GM23338 (cell line): ENCODE data around the gene TAGLN2. TPM values are rescaled to one million over a fixed set of nuclear protein-coding genes. Genes with fewer than 3 reads are reported as not detected.

Experiments used
- ATAC-seq: fragments of 200-7000 bp; cut with Tn5 transposase; 3 replicates; pipeline ENCODE4 v1.9.1; 2020
- DNase-seq: peaks from one replicate; pipeline ENCODE4 v3.0.0-alpha.2; 2015; ENCODE audit warnings: low spot score
- H2AFZ ChIP-seq: fragments of 200-600 bp; sonication (generic); 2 replicates; pipeline ENCODE4 v1.8.0; 2016; ENCODE audit warnings: antibody characterized with exemption, mild to moderate bottlenecking, moderate library complexity
- H3F3A ChIP-seq: fragments of 200-600 bp; sonication (generic); replicated peaks from 2 replicates; pipeline ENCODE4 v1.8.0; 2017; ENCODE audit warnings: antibody characterized with exemption, mixed run types, low read depth
- H3K27ac ChIP-seq: fragments of 200-600 bp; sonication (generic); 2 replicates; pipeline ENCODE4 v1.6.1; 2016; ENCODE audit warnings: low read depth
- H3K27me3 ChIP-seq: fragments of 200-600 bp; sonication (generic); 2 replicates; pipeline ENCODE4 v1.8.0; 2016; ENCODE audit warnings: mild to moderate bottlenecking, mixed run types, moderate library complexity; ENCODE audit not compliant: insufficient read depth
- H3K36me3 ChIP-seq: fragments of 200-600 bp; sonication (generic); 2 replicates; pipeline ENCODE4 v1.8.0; 2016; ENCODE audit warnings: mild to moderate bottlenecking; ENCODE audit not compliant: insufficient read depth
- H3K4me1 ChIP-seq: fragments of 200-600 bp; sonication (generic); 2 replicates; pipeline ENCODE4 v1.8.0; 2016; ENCODE audit warnings: mild to moderate bottlenecking, moderate library complexity; ENCODE audit not compliant: insufficient read depth
- H3K4me2 ChIP-seq: fragments of 200-600 bp; sonication (generic); 2 replicates; pipeline ENCODE4 v1.7.1; 2017; ENCODE audit warnings: mixed run types
- H3K4me3 ChIP-seq: fragments of 200-600 bp; sonication (generic); 2 replicates; pipeline ENCODE4 v1.6.1; 2016; ENCODE audit warnings: mixed run types
- H3K79me2 ChIP-seq: fragments of 200-600 bp; sonication (generic); replicated peaks from 2 replicates; pipeline ENCODE4 v1.8.0; 2017; ENCODE audit warnings: mild to moderate bottlenecking; ENCODE audit not compliant: insufficient read depth
- H3K9me2 ChIP-seq: fragments of 200-600 bp; sonication (generic); 2 replicates; pipeline ENCODE4 v1.8.0; 2017; ENCODE audit not compliant: insufficient read depth
- H4K20me1 ChIP-seq: fragments of 200-600 bp; sonication (generic); replicated peaks from 2 replicates; pipeline ENCODE4 v1.8.0; 2017; ENCODE audit warnings: mild to moderate bottlenecking; ENCODE audit not compliant: insufficient read depth
- H3K27ac Mint-ChIP-seq: 2 replicates; pipeline ENCODE4 v1.8.0; 2020; ENCODE audit warnings: inconsistent platforms, mild to moderate bottlenecking, moderate library complexity, mixed read lengths
- H3K27me3 Mint-ChIP-seq: 3 replicates; pipeline ENCODE4 v1.8.0; 2022; ENCODE audit warnings: low read depth, mild to moderate bottlenecking, moderate library complexity, mixed read lengths, inconsistent platforms; ENCODE audit not compliant: insufficient read depth, poor library complexity
- H3K36me3 Mint-ChIP-seq: 3 replicates; pipeline ENCODE4 v1.8.0; 2021; ENCODE audit warnings: low read depth, mild to moderate bottlenecking, inconsistent platforms, moderate library complexity, mixed read lengths
- H3K4me1 Mint-ChIP-seq: 3 replicates; pipeline ENCODE4 v1.8.0; 2020; ENCODE audit warnings: mild to moderate bottlenecking, inconsistent platforms, mixed read lengths
- H3K4me3 Mint-ChIP-seq: 3 replicates; pipeline ENCODE4 v1.8.0; 2021; ENCODE audit warnings: moderate library complexity, mild to moderate bottlenecking, inconsistent platforms, mixed read lengths
- H3K9me3 Mint-ChIP-seq: 3 replicates; pipeline ENCODE4 v1.8.0; 2020; ENCODE audit warnings: moderate library complexity, mild to moderate bottlenecking, inconsistent platforms, mixed read lengths
- CREB1 ChIP-seq: fragments of 250-450 bp; sonication (Bioruptor Pico); IDR thresholded peaks from 2 replicates; pipeline ENCODE4 v1.5.0; 2020; ENCODE audit warnings: low read depth, mild to moderate bottlenecking, moderate library complexity
- EZH2 ChIP-seq: fragments of 200-600 bp; sonication (generic); IDR thresholded peaks from one replicate; pipeline ENCODE4 v1.8.0; 2017; ENCODE audit warnings: antibody characterized with exemption, mild to moderate bottlenecking, low read depth; ENCODE audit not compliant: unreplicated experiment
- EZH2phosphoT487 ChIP-seq: fragments of 200-600 bp; sonication (generic); IDR thresholded peaks from one replicate; pipeline ENCODE4 v1.8.1; 2018; ENCODE audit warnings: antibody characterized with exemption; ENCODE audit not compliant: unreplicated experiment
- JUNB ChIP-seq: IDR thresholded peaks from one replicate; pipeline ENCODE4 v1.6.1; 2016; ENCODE audit warnings: antibody characterized with exemption; ENCODE audit not compliant: unreplicated experiment
- NANOG ChIP-seq: IDR thresholded peaks from 2 replicates; pipeline ENCODE4 v1.6.1; 2016; ENCODE audit warnings: antibody characterized with exemption, borderline replicate concordance
- POLR2AphosphoS5 ChIP-seq: IDR thresholded peaks from 2 replicates; pipeline ENCODE4 v1.6.1; 2016; ENCODE audit warnings: antibody characterized with exemption, low read depth
- STAT1 ChIP-seq: IDR thresholded peaks from one replicate; pipeline ENCODE4 v1.6.1; 2016; ENCODE audit warnings: antibody characterized with exemption; ENCODE audit not compliant: unreplicated experiment
- ZNF114 ChIP-seq: fragments of 250-450 bp; sonication (Bioruptor Pico); IDR thresholded peaks from 2 replicates; pipeline ENCODE4 v1.5.0; 2020; ENCODE audit warnings: mild to moderate bottlenecking, moderate library complexity
- ZNF331 ChIP-seq: fragments of 250-450 bp; sonication (Bioruptor Pico); IDR thresholded peaks from 2 replicates; pipeline ENCODE4 v1.5.0; 2020; ENCODE audit warnings: low read depth, mild to moderate bottlenecking, moderate library complexity
- polyA plus RNA-seq: library from polyadenylated mRNA; unstranded; fragments of >200 nt; fragmentation: Nextera tagmentation; extraction: Ambion mirVana; gene quantifications from 2 replicates; pipeline ENCODE4 v1.2.1, GENCODE V29; 2016
- total RNA-seq: library from RNA; depleted of rRNA; stranded (reverse); fragments of >200 nt; shearing (Covaris generic); gene quantifications from 2 replicates; pipeline ENCODE4 v1.2.3, GENCODE V29; 2014
- TF ChIP-seq, protein P1 (sequence below): IDR thresholded peaks from 2 replicates; pipeline ENCODE4 v1.6.1; 2016; ENCODE audit warnings: antibody characterized with exemption
- TF ChIP-seq, protein P2 (sequence below), 2 experiments: fragments of 200-600 bp in 1 of 2; sonication (generic) in 1 of 2; conservative IDR thresholded peaks; 2 replicates each; pipeline versions ENCODE4 v1.5.1 to v1.6.1; 2016 to 2017; ENCODE audit warnings: antibody characterized with exemption in 2 of 2, low read depth in 2 of 2, mild to moderate bottlenecking in 2 of 2, moderate library complexity in 1 of 2
- TF ChIP-seq, protein P3 (sequence below): IDR thresholded peaks from one replicate; pipeline ENCODE4 v1.6.1; 2018; ENCODE audit warnings: antibody characterized with exemption; ENCODE audit not compliant: unreplicated experiment
- TF ChIP-seq, protein P4 (sequence below): fragments of 250-450 bp; sonication (Bioruptor Pico); IDR thresholded peaks from 2 replicates; pipeline ENCODE4 v1.5.0; 2020; ENCODE audit warnings: mild to moderate bottlenecking, moderate library complexity

TAGLN2 gene
- total and polyA plus RNA-seq, 2 experiments from 2014 or later: 58.2 to 60.1 TPM

DNA sequence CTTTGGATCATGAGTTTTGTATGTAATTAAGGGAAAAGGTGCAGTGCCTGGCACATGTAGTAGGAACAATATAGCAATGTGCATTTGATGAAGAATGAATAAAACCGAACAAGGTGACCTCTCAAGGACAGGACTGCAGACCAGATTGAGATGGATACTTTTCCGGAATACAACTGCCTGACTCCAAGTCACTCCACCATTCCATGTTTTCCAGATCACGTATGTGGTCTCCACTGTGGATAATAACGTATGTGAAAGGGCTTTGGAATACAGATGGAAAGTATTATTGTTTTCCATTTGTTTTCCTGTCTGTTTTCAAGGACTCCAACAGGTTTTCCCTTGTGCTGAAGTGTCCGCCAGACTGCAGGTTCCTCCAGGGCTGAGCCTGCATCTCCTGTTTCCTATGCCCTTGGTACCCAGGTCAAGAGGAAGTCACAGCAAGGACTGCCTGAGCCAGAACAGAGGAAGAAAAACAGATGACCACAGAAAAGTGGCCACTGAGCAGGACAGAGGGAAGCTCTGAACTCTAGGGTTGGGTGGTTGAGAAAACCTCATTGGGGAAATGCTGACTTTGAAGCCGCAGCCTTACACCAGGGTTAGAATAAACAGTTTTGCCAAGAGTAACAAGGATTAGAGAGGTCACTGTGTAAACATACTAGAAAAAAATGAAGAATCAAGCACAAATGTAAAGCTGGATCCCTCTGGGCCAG lies 29.3 kb downstream of the TAGLN2 start:
- H3K36me3 Mint-ChIP-seq: no peaks in the 10 kb centered on the region
- H3K27ac Mint-ChIP-seq: no peak overlapping the region
- H3K27me3 Mint-ChIP-seq: peaks cover 13% of the 10 kb centered on the region
- Histone ChIP-seq H3K4me3 (no peak overlapping the region), H3F3A (no peaks in the 10 kb centered on the region), H3K4me1 (peaks cover 8% of the 10 kb centered on the region), H3K4me2 (no peak overlapping the region), H2AFZ (no peak overlapping the region), H3K36me3 (no peaks in the 10 kb centered on the region), H3K9me2 (no peaks in the 10 kb centered on the region), H3K79me2 (no peaks in the 10 kb centered on the region), H4K20me1 (no peaks in the 10 kb centered on the region), H3K27me3 (peaks cover 12% of the 10 kb centered on the region), H3K27ac (no peak overlapping the region)
- TF ChIP-seq, protein P1, sequence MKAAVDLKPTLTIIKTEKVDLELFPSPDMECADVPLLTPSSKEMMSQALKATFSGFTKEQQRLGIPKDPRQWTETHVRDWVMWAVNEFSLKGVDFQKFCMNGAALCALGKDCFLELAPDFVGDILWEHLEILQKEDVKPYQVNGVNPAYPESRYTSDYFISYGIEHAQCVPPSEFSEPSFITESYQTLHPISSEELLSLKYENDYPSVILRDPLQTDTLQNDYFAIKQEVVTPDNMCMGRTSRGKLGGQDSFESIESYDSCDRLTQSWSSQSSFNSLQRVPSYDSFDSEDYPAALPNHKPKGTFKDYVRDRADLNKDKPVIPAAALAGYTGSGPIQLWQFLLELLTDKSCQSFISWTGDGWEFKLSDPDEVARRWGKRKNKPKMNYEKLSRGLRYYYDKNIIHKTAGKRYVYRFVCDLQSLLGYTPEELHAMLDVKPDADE: no peak
- TF ChIP-seq, protein P2, sequence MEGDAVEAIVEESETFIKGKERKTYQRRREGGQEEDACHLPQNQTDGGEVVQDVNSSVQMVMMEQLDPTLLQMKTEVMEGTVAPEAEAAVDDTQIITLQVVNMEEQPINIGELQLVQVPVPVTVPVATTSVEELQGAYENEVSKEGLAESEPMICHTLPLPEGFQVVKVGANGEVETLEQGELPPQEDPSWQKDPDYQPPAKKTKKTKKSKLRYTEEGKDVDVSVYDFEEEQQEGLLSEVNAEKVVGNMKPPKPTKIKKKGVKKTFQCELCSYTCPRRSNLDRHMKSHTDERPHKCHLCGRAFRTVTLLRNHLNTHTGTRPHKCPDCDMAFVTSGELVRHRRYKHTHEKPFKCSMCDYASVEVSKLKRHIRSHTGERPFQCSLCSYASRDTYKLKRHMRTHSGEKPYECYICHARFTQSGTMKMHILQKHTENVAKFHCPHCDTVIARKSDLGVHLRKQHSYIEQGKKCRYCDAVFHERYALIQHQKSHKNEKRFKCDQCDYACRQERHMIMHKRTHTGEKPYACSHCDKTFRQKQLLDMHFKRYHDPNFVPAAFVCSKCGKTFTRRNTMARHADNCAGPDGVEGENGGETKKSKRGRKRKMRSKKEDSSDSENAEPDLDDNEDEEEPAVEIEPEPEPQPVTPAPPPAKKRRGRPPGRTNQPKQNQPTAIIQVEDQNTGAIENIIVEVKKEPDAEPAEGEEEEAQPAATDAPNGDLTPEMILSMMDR (conservative IDR thresholded peaks at IDR 0.05; ENCODE audit: low read depth in 2 of 2): no peak
- TF ChIP-seq EZH2phosphoT487 (no peak), CREB1 (CRISPR knock-in tag) (no peak), JUNB (no peak), EZH2 (no peak), POLR2AphosphoS5 (no peak), STAT1 (no peak), ZNF331 (no peak), NANOG (no peak), ZNF114 (no peak)
- TF ChIP-seq, protein P3, sequence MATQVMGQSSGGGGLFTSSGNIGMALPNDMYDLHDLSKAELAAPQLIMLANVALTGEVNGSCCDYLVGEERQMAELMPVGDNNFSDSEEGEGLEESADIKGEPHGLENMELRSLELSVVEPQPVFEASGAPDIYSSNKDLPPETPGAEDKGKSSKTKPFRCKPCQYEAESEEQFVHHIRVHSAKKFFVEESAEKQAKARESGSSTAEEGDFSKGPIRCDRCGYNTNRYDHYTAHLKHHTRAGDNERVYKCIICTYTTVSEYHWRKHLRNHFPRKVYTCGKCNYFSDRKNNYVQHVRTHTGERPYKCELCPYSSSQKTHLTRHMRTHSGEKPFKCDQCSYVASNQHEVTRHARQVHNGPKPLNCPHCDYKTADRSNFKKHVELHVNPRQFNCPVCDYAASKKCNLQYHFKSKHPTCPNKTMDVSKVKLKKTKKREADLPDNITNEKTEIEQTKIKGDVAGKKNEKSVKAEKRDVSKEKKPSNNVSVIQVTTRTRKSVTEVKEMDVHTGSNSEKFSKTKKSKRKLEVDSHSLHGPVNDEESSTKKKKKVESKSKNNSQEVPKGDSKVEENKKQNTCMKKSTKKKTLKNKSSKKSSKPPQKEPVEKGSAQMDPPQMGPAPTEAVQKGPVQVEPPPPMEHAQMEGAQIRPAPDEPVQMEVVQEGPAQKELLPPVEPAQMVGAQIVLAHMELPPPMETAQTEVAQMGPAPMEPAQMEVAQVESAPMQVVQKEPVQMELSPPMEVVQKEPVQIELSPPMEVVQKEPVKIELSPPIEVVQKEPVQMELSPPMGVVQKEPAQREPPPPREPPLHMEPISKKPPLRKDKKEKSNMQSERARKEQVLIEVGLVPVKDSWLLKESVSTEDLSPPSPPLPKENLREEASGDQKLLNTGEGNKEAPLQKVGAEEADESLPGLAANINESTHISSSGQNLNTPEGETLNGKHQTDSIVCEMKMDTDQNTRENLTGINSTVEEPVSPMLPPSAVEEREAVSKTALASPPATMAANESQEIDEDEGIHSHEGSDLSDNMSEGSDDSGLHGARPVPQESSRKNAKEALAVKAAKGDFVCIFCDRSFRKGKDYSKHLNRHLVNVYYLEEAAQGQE: no peak
- TF ChIP-seq, protein P4, sequence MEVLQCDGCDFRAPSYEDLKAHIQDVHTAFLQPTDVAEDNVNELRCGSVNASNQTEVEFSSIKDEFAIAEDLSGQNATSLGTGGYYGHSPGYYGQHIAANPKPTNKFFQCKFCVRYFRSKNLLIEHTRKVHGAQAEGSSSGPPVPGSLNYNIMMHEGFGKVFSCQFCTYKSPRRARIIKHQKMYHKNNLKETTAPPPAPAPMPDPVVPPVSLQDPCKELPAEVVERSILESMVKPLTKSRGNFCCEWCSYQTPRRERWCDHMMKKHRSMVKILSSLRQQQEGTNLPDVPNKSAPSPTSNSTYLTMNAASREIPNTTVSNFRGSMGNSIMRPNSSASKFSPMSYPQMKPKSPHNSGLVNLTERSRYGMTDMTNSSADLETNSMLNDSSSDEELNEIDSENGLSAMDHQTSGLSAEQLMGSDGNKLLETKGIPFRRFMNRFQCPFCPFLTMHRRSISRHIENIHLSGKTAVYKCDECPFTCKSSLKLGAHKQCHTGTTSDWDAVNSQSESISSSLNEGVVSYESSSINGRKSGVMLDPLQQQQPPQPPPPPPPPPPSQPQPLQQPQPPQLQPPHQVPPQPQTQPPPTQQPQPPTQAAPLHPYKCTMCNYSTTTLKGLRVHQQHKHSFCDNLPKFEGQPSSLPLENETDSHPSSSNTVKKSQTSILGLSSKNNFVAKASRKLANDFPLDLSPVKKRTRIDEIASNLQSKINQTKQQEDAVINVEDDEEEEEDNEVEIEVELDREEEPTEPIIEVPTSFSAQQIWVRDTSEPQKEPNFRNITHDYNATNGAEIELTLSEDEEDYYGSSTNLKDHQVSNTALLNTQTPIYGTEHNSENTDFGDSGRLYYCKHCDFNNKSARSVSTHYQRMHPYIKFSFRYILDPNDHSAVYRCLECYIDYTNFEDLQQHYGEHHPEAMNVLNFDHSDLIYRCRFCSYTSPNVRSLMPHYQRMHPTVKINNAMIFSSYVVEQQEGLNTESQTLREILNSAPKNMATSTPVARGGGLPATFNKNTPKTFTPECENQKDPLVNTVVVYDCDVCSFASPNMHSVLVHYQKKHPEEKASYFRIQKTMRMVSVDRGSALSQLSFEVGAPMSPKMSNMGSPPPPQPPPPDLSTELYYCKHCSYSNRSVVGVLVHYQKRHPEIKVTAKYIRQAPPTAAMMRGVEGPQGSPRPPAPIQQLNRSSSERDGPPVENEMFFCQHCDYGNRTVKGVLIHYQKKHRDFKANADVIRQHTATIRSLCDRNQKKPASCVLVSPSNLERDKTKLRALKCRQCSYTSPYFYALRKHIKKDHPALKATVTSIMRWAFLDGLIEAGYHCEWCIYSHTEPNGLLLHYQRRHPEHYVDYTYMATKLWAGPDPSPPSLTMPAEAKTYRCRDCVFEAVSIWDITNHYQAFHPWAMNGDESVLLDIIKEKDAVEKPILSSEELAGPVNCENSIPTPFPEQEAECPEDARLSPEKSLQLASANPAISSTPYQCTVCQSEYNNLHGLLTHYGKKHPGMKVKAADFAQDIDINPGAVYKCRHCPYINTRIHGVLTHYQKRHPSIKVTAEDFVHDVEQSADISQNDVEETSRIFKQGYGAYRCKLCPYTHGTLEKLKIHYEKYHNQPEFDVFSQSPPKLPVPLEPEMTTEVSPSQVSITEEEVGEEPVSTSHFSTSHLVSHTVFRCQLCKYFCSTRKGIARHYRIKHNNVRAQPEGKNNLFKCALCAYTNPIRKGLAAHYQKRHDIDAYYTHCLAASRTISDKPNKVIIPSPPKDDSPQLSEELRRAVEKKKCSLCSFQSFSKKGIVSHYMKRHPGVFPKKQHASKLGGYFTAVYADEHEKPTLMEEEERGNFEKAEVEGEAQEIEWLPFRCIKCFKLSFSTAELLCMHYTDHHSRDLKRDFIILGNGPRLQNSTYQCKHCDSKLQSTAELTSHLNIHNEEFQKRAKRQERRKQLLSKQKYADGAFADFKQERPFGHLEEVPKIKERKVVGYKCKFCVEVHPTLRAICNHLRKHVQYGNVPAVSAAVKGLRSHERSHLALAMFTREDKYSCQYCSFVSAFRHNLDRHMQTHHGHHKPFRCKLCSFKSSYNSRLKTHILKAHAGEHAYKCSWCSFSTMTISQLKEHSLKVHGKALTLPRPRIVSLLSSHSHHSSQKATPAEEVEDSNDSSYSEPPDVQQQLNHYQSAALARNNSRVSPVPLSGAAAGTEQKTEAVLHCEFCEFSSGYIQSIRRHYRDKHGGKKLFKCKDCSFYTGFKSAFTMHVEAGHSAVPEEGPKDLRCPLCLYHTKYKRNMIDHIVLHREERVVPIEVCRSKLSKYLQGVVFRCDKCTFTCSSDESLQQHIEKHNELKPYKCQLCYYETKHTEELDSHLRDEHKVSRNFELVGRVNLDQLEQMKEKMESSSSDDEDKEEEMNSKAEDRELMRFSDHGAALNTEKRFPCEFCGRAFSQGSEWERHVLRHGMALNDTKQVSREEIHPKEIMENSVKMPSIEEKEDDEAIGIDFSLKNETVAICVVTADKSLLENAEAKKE (CRISPR knock-in tag): no peak
- ATAC-seq: no peak
- peaks cover 16% of the 10 kb centered on the region for H3K4me1 Mint-ChIP-seq
- DNase-seq: no peak
- peaks cover 2% of the 10 kb centered on the region; the same call in 2 of the 3 replicates for H3K9me3 Mint-ChIP-seq
- H3K4me3 Mint-ChIP-seq: no peak overlapping the region
